Measurements from ENCODE around the gene DNPEP.
"Not testable (repeated sequence)": the region's sequence is repeated elsewhere in the genome, so short reads cannot be mapped to it uniquely, and the experiment has no call there.

Gene DNPEP

GRCh38 chr2:219399716-219400478, 12.2 kb upstream of the DNPEP start:
- no peak for DNase-seq (ENCODE audit: low spot score)

- no peak for DNase-seq (ENCODE audit: low spot score)
Observed at GRCh38 chr2:219398721-219399363, 11.1 kb upstream of the DNPEP start.

GRCh38 chr2:219396863-219397457, 9.2 kb upstream of the DNPEP start:
- DNase-seq (ENCODE audit: low spot score), result no peak

DNA sequence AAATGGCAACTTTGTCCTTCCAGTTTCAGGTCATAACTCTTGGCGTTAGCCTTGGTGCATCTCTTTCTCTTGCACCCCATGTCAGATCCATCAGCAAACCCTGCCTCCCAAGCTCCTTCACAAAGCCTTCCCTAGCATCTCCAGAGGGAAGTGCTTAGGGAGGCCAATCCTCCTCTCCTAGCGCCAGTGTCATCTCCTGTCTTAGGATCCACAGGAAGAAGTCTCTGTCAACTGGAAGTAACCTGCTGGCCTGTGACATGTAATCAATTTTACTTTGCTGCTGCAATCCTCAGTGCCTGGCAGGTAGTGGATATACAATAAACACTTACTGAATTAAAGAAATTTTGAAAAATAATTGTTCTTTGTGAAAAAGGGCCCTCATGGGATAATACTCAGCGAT, 7.9 kb upstream of the DNPEP start:
- no peak for DNase-seq (ENCODE audit: low spot score)

GRCh38 chr2:219395056-219395455, 7.3 kb upstream of the DNPEP start:
- not testable (repeated sequence) for DNase-seq (ENCODE audit: low spot score)

GRCh38 chr2:219392754-219393153, 5.0 kb upstream of the DNPEP start:
- DNase-seq (ENCODE audit: low spot score), result no peak

GRCh38 chr2:219388907-219389156, 1.1 kb upstream of the DNPEP start:
- DNase-seq (ENCODE audit: low spot score), result no peak

- DNase-seq (ENCODE audit: low spot score), result peak; percentile 99
Observed at GRCh38 chr2:219388121-219388906, 602 bp upstream of the DNPEP start.

GRCh38 chr2:219386532-219387280, 1.0 kb downstream of the DNPEP start:
- DNase-seq (ENCODE audit: low spot score), result peak; percentile 26

GRCh38 chr2:219385958-219386520, 1.7 kb downstream of the DNPEP start:
- no peak for DNase-seq (ENCODE audit: low spot score)

- DNase-seq (ENCODE audit: low spot score), result no peak
Observed at GRCh38 chr2:219384859-219385258, 2.9 kb downstream of the DNPEP start.

- no peak for DNase-seq (ENCODE audit: low spot score)
Observed at GRCh38 chr2:219384083-219384713, 3.5 kb downstream of the DNPEP start.

GRCh38 chr2:219381448-219381847, 6.3 kb downstream of the DNPEP start:
- DNase-seq (ENCODE audit: low spot score), result no peak

- DNase-seq (ENCODE audit: low spot score), result no peak
Observed at GRCh38 chr2:219380926-219381325, 6.8 kb downstream of the DNPEP start.

GRCh38 chr2:219378163-219378851, 9.4 kb downstream of the DNPEP start:
- no peak for DNase-seq (ENCODE audit: low spot score)

DNA sequence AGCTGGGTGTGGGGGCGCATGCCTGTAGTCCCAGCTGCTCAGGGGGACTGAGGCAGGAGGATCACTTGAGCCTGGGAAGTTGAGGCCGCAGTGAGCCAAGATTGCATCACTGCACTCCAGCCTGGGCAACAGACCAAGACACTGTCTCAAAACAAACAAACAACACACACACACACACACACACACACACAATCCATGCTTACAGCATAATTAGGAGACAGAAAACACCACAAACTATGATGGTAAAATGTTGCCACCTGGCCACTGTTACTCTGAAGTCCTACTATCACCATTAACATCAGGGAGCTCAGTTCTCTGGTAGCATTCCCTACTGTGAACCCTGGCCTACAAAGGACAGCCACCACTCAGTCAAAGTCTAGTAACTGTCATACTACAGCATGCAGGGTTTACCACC, 18.3 kb downstream of the DNPEP start:
- no peak for DNase-seq (ENCODE audit: low spot score)

GRCh38 chr2:219368690-219369191, 19.0 kb downstream of the DNPEP start:
- DNase-seq (ENCODE audit: low spot score), result peak; percentile 78

DNA sequence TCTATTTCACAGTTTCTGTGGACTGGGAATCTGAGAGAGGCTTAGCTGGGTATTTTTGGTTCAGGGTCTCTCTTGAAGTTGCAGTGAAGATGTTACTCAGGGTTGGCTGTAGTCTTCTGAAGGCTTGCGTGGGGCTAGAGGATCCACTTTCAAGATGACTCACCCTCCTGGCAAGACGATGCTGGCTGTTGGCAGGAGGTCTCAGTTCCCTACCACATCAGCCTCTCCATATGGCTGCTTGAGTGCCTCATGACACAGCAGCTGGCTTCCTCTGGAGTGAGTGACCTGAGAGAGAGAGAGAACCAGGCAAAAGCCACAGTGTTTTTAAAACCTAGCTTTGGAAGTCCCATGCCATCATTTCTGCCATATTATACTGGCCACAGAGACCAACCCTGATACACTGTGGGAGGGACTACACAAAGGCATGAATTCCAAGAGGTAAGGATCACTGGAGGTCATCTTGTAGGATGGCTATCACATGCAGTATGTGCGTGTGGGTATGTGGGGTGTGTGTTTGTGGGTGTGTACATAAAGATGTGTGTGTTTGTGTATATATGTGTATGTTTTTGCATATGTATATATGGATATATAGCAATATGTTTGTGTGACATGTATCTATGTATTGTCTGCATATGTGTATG, 25.1 kb downstream of the DNPEP start:
- DNase-seq (ENCODE audit: low spot score), result peak; percentile 90

GRCh38 chr2:219362072-219362471, 25.6 kb downstream of the DNPEP start:
- DNase-seq (ENCODE audit: low spot score), result no peak
